ENCODE measurements around the gene ASCL4.

The ASCL4 gene

GRCh38 chr12:107822356-107822755 is 47.9 kb downstream of the ASCL4 start:
- TF ChIP-seq, protein P1, sequence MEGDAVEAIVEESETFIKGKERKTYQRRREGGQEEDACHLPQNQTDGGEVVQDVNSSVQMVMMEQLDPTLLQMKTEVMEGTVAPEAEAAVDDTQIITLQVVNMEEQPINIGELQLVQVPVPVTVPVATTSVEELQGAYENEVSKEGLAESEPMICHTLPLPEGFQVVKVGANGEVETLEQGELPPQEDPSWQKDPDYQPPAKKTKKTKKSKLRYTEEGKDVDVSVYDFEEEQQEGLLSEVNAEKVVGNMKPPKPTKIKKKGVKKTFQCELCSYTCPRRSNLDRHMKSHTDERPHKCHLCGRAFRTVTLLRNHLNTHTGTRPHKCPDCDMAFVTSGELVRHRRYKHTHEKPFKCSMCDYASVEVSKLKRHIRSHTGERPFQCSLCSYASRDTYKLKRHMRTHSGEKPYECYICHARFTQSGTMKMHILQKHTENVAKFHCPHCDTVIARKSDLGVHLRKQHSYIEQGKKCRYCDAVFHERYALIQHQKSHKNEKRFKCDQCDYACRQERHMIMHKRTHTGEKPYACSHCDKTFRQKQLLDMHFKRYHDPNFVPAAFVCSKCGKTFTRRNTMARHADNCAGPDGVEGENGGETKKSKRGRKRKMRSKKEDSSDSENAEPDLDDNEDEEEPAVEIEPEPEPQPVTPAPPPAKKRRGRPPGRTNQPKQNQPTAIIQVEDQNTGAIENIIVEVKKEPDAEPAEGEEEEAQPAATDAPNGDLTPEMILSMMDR (IDR thresholded peaks at IDR 0.05; ENCODE audit: borderline replicate concordance, control extremely low read depth, extremely low read depth, insufficient read depth, missing control alignments), result no peak
- in situ Hi-C loops (cut with MboI; ENCODE audit: low sequenced_read_pairs, unreplicated experiment), result no loop called here
- DNase-seq (ENCODE audit: low spot score), result no peak

Measured in GM13976 (cell line).